IPS-18c (cell line): ENCODE results near the gene KDM4B.
"Not testable (repeated sequence)": the region's sequence is repeated elsewhere in the genome, so short reads cannot be mapped to it uniquely, and the experiment has no call there.

Experiments
- H3K4me3 ChIP-seq: 2 replicates; pipeline ENCODE4 v1.7.0; 2013; ENCODE audit warnings: low read depth, mild to moderate bottlenecking, low read length, moderate library complexity; ENCODE audit not compliant: insufficient read depth
- H3K9me3 ChIP-seq: one replicate; pipeline ENCODE4 v1.6.1; 2013; ENCODE audit warnings: mild to moderate bottlenecking, low read length, moderate library complexity; ENCODE audit not compliant: control insufficient read depth, insufficient read depth

KDM4B gene

DNA sequence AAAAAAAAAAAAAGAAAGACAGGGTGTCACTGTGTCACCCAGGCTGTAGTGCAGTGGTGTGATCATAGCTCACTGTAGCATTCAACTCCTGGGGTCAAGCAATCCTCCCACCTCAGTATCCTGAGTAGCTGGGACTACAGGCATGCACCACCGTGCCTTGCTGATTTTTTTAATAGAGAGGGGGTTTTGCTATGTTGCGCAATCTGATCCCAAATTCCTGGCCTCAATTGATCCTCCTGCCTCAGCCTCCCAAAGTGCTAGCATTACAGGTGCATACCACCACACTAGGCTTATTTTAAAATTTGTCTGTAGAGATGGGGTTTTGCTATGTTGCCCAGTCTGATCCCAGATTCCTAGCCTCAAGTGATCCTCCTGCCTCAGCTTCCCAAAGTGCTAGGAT is 212.4 kb downstream of the KDM4B start:
- Histone ChIP-seq H3K9me3 (peaks cover 3% of the 10 kb centered on the region), H3K4me3 (no peak overlapping the region)

- peaks cover 3% of the 10 kb centered on the region for H3K9me3 ChIP-seq
- no peak overlapping the region for H3K4me3 ChIP-seq
Measured at GRCh38 chr19:5182751-5183150, 213.8 kb downstream of the KDM4B start.

- Histone ChIP-seq H3K4me3 (no peak overlapping the region), H3K9me3 (peaks cover 3% of the 10 kb centered on the region)
Measured at GRCh38 chr19:5183616-5184015, 214.7 kb downstream of the KDM4B start.

GRCh38 chr19:5184930-5185329 is 216.0 kb downstream of the KDM4B start:
- Histone ChIP-seq H3K9me3 (peaks cover 3% of the 10 kb centered on the region), H3K4me3 (no peak overlapping the region)

- peaks cover 3% of the 10 kb centered on the region for H3K9me3 ChIP-seq
- H3K4me3 ChIP-seq: no peak overlapping the region
Measured at GRCh38 chr19:5186293-5187050, 217.6 kb downstream of the KDM4B start.

DNA sequence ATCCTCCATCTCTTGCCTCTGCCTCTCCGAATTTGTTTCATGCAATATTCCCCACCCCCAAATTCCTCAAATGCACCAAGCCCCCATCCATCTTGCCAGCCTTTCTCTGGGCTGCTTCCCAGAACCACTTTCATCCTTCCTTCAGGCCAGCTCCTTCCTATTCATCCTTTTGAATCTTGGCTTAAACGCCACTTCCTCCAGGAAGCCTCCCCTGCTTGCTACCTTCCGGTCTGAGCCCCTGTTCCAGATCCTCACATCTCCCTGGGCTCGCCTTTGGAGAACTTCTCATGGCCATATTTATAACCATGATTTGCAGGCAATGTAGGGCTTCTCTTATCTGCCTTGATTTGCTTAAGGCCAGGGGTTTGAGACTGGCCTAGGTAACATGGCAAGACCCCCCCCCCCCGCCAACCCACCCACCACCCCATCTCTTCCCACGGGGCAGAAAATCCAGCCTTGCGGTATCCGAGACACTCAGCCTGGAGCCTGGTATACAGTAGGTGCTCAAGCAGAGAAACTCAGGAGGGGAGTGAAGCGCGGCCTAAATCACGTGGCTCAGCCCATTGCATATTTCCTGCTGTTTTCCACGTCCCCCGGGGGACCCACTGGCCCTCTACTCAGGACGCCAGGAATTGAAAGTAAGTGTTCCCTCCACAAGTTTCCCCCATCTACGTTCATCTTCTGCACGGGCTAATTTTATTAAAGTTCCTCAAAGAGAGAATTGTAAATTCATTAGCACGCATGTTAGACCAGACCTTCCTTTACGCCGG is 219.8 kb downstream of the KDM4B start:
- peaks cover 3% of the 10 kb centered on the region for H3K9me3 ChIP-seq

DNA sequence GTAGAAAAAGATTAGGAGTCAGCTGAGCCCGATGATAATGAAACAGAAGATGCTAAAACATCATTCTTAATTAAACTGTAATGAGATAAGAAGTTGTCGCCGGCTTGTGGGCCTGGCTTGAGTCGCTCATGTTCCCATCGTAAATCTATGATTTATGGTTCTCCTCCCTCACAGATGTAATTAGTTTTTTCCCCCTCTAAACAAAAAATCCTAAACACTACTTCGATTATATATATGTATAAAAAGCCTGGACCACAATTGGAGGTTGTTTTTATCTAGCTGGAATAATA is 220.3 kb downstream of the KDM4B start:
- H3K4me3 ChIP-seq: no peak overlapping the region
- H3K9me3 ChIP-seq: peaks cover 3% of the 10 kb centered on the region

More for the DNA sequence above, 219.8 kb downstream of the KDM4B start:
- no peak overlapping the region for H3K4me3 ChIP-seq

DNA sequence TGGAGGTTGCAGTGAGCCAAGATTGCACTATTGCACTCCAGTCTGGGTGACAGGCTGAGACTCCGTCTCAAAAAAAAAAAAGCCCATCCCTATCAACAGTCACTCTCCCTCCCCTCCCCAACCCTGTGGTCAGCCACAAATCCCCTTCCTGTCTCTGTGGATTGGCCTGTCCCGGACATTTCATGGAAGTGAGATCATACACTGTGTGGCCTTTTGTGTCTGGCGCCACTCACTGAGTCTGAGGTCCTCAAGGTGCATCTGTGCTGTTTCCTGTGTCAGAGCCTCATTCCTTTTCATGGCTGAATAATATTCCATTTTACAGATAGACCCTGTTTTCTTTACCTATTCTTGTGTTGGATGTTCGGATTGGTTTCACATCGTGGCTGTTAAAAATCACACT is 222.2 kb downstream of the KDM4B start:
- no peak overlapping the region for H3K4me3 ChIP-seq
- no peaks in the 10 kb centered on the region for H3K9me3 ChIP-seq

DNA sequence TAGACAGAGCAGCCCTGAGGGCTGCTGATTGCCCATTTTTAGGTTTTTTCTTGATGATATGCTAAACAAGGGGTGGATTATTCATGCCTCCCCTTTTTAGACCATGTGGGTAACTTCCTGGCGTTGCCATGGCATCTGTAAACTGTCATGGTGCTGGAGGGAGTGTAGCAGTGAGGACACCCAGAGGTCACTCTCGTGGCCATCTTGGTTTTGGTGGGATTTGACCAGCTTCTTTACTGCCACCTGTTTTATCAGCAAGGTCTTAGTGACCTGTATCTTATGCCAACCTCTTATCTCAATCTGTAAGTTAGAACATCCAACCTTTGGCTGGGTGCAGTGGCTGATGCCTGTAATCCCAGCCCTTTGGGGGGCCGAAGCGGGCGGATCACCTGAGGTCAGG is 223.7 kb downstream of the KDM4B start:
- Histone ChIP-seq H3K4me3 (no peak overlapping the region), H3K9me3 (no peaks in the 10 kb centered on the region)

- H3K9me3 ChIP-seq: no peaks in the 10 kb centered on the region
- no peak overlapping the region for H3K4me3 ChIP-seq
Measured at GRCh38 chr19:5193192-5193591, 224.3 kb downstream of the KDM4B start.

DNA sequence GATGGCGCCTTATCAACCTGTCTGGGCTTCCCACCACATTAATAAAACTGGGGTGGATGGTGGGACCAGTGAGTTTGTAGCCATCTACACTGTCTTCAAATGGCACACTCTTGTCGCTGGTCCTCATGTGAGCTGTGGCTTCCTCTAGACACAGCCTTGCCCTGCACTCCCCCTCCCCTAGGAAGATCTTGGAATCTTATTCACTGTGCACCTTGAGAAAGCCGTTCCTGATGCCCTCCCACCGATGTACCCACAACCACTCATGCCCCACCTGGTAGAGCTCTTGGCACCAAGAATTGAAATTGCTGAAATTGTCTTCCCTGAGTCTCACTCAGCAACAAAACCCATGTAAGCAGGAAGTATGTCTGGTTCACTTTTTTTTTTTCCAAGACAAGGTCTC is 225.7 kb downstream of the KDM4B start:
- Histone ChIP-seq H3K4me3 (no peak overlapping the region), H3K9me3 (no peaks in the 10 kb centered on the region)

DNA sequence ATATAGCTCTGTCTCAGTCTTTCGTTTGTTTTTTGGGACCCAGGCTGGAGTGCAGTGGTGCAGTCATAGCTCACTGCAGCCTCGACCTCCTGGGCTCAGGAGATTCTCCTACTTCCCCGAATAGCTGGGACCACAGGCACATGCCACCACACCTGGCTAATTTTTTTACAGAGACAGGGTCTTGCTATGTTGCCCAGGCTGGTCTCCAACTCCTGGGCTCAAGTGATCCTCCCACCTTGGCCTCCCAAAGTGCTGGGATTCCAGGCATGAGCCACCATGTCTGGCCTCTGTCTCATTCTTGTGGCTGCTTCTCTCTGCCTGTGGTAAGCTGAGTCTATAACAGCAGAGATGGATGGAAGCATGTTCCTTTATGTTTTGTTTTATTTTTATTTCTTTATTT is 226.7 kb downstream of the KDM4B start:
- not testable (repeated sequence) for H3K9me3 ChIP-seq, H3K4me3 ChIP-seq

DNA sequence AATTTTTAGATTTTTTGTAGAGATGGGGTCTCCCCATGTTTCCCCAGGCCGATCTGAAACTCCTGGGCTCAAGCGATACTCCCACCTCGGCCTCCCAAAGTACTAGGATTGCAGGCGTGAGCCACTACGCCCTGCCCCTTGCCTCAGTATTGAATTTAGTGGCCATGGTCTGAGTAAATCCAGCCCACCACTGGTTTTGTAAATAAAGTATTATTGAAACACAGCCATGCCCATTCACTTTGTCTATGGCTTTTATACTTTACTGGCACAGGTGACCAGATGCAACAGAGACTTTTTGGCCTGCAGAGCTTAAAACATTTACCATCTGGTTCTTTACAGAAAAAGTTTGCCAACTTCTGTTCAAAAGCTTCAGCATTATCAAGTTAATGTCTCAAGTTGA is 227.9 kb downstream of the KDM4B start:
- Histone ChIP-seq H3K4me3 (no peak overlapping the region), H3K9me3 (no peaks in the 10 kb centered on the region)

DNA sequence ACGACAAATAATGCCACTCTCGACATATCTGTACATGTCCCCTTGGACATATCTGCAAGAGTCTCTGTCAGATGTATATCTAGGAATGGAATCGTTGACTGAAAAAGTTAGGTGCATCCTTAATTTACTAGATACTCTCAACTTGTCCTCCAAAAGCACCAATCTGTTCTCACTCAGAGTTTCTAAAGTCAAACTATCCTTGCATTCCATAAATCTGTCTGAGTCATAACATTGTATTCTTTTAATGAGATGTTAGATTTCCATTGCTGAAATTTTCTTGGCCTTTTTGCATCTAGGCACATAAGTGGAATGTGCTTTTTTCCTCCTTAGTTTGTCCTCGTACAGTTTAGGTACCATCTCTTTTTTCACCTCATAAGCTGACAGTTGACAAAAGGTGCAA is 231.9 kb downstream of the KDM4B start:
- H3K9me3 ChIP-seq: no peaks in the 10 kb centered on the region
- no peak overlapping the region for H3K4me3 ChIP-seq

DNA sequence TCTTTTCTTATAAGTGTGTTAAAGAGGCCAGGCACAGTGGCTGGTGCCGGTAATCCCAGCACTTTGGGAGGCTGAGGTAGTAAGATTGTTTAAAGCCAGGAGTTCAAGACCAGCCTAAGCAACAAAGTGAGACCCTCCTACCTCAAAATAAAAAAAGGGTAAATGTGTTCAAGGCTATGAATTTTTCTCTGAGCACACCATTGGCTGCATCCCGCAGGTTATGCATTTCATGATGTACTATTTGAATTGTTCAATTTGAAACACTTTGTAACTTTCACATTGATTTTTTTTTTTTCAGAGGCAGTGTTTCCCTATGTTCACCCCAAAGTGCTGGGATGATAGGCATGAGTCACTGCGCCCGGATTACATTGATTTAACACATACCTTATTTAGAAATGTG is 233.6 kb downstream of the KDM4B start:
- H3K9me3 ChIP-seq: no peaks in the 10 kb centered on the region
- H3K4me3 ChIP-seq: no peak overlapping the region
